Keratinocyte (primary cell): ENCODE data around the gene FOXP4.

Experiments used
- CTCF ChIP-seq, 3 experiments: IDR thresholded peaks in 1 of 3; conservative IDR thresholded peaks in 1 of 3; optimal IDR thresholded peaks in 1 of 3; 2 replicates in 2 of 3; 3 replicates in 1 of 3; pipeline versions ENCODE3 to v1.5.1; 2011; ENCODE audit warnings: low read length in 3 of 3, mild to moderate bottlenecking in 3 of 3, moderate library complexity in 2 of 3, control low read depth in 1 of 3, inconsistent platforms in 1 of 3; ENCODE audit not compliant: insufficient read depth in 2 of 3; ENCODE audit errors: extremely low read depth in 1 of 3
- EZH2 ChIP-seq: IDR thresholded peaks from one replicate; pipeline ENCODE4 v1.6.1; 2012; ENCODE audit warnings: inconsistent platforms, mild to moderate bottlenecking, low read length, moderate library complexity

- TF ChIP-seq EZH2, result no peak
- TF ChIP-seq CTCF (optimal IDR thresholded peaks at IDR 0.05 in 1 of 3, IDR thresholded peaks at IDR 0.05 in 1 of 3, conservative IDR thresholded peaks at IDR 0.05 in 1 of 3; ENCODE audit: extremely low read depth in 1 of 3, insufficient read depth in 2 of 3, low read length in 3 of 3), result no peak
These were observed 7.0 kb upstream of the FOXP4 start for GRCh38 chr6:41539204-41539603.
